ENCODE measurements around the gene TXNDC11.

GRCh38 chr16:11674001-11674817 is 68.4 kb downstream of the TXNDC11 start:
- no peak for TF ChIP-seq CTCF (conservative IDR thresholded peaks at IDR 0.05; ENCODE audit: low read depth, low read length)
- TF ChIP-seq EZH2 (IDR thresholded peaks at IDR 0.05; ENCODE audit: borderline replicate concordance, low read depth, low read length, poor library complexity, severe bottlenecking), result no peak
